Pancreas (tissue), 10 donors: ENCODE data around the gene LMX1B. TPM values are rescaled to one million over a fixed set of nuclear protein-coding genes. Genes with fewer than 3 reads are reported as not detected.
A peak's percentile ranks its signal among the peaks of the same experiment; 100 is the strongest.

Source experiments
- ATAC-seq, 4 donors: fragments of 200-7000 bp; cut with Tn5 transposase; one replicate each; pipeline versions ENCODE4 v1.8.0 to v1.9.1; 2020; ENCODE audit warnings: mild to moderate bottlenecking in 4 of 4, moderate library complexity in 4 of 4
- DNase-seq, 6 donors: peaks; one replicate each; pipeline ENCODE4 v3.0.0-alpha.2; 2020
- FAIRE-seq: peaks from 2 replicates; lab custom pipeline; 2012; peaks lifted over from hg19 to GRCh38; lab: Jason Lieb, UNC
- H3K27ac ChIP-seq, 4 donors: fragments of 200-600 bp; sonication (generic); 1 replicate in 3 of 4; 2 replicates in 1 of 4; pipeline versions ENCODE4 v1.5.0 to v1.8.0; 2020
- H3K27me3 ChIP-seq, 4 donors: fragments of 200-600 bp; one replicate each; pipeline ENCODE4 v1.8.0; 2021
- H3K36me3 ChIP-seq, 3 donors: fragments of 200-600 bp; sonication (generic) in 1 of 3; one replicate each; pipeline versions ENCODE4 v1.5.0 to v1.8.0; 2020 to 2021
- H3K4me1 ChIP-seq, 3 donors: fragments of 200-600 bp; one replicate each; pipeline ENCODE4 v1.8.0; 2021
- H3K4me3 ChIP-seq, 4 donors: fragments of 200-600 bp; sonication (generic) in 2 of 4; one replicate each; pipeline versions ENCODE4 v1.5.0 to v1.8.0; 2020 to 2021
- H3K9me3 ChIP-seq, 4 donors: fragments of 200-600 bp; one replicate each; pipeline ENCODE4 v1.8.0; 2021
- CTCF ChIP-seq, 4 donors: fragments of 200-600 bp; sonication (generic) in 3 of 4; IDR thresholded peaks; one replicate each; pipeline versions ENCODE4 v1.5.0 to v1.8.0; 2021; ENCODE audit warnings: antibody characterized with exemption in 4 of 4
- WGBS, 2 donors: extraction: QIAGEN DNeasy Blood & Tissue Kit; methylation state at CpG; one replicate each; pipeline ENCODE4 v1.1.7; 2013; 5-methylcytosine and 5-hydroxymethylcytosine counted together
- intact Hi-C, 3 donors: fragments of 100-400 bp; cut with DNase I; formaldehyde crosslinking; loops; one replicate each; pipeline versions ENCODE4 v1.11.1 to v1.14.2; 2022
- polyA plus RNA-seq, 2 donors: library from polyadenylated mRNA; stranded (reverse); fragments of 200-250 nt; gene quantifications; one replicate each; pipeline ENCODE4 v1.2.3, GENCODE V29; 2013
- total RNA-seq, 6 donors: library from RNA; stranded (reverse); fragmentation: NEBNext Ultra II Directional in 4 of 6; extraction: Animal tissue kit (Norgen Biotek cat#: 25700) in 4 of 6; gene quantifications; one replicate each; pipeline versions ENCODE4 v1.2.1 to v1.2.4, GENCODE V29; 2021 to 2023
- donor health status: healthy with polysubstance abuse.
- donor health status: DM: no; HTN: no; CAD: no; lungs with moderate emphysema.
- donor health status: DM: no; HTN: no; CAD: no.
- donor health status: control.
- donor health status: control.
- donor health status: Bipolar disorder and iron deficiency.
- donor health status: DM: yes; HTN: yes; CAD: no.
- donor health status: DM: no; HTN: no; CAD: no.
- donor health status: DM: no; HTN: no; CAD: no.
- donor health status: DM: yes; HTN: yes; CAD: no.

LMX1B gene
- total and polyA plus RNA-seq, 8 donors = 0.05 to 1.2 (median 0.46) TPM

GRCh38 chr9:126721564-126721981 is 107.8 kb downstream of the LMX1B start:
- no peaks in the 10 kb centered on the region for H3K4me1 ChIP-seq
- intact Hi-C loops = no loop called here

GRCh38 chr9:126722252-126722921 is 108.7 kb downstream of the LMX1B start:
- ATAC-seq = peak; percentile 87 to 95 (median 90)
- Histone ChIP-seq H3K36me3 (no peaks in the 10 kb centered on the region), H3K4me1 (no peaks in the 10 kb centered on the region), H3K9me3 (no peaks in the 10 kb centered on the region), H3K4me3 (peak overlapping the region; percentile 72 to 79 (median 78)), H3K27me3 (no peaks in the 10 kb centered on the region), H3K27ac (peak overlapping the region; percentile 3 to 80 (median 53))
- intact Hi-C loops = no loop called here
- no peak for FAIRE-seq
- 2 to 3% methylated on average over 37 to 45 of the region's 45 CpGs for WGBS, 2 donors
- TF ChIP-seq CTCF (IDR thresholded peaks at IDR 0.05) = no peak
- DNase-seq = peak; percentile 66 to 89 (median 86)

More at GRCh38 chr9:126721564-126721981, 107.8 kb downstream of the LMX1B start:
- H3K27ac ChIP-seq = peak overlapping the region in 1 of 4 donors; percentile 80
- WGBS, 2 donors = 90 to 100% methylated on average over 4 of the region's 4 CpGs
- no peak overlapping the region for H3K4me3 ChIP-seq
- H3K36me3 ChIP-seq = no peaks in the 10 kb centered on the region
- DNase-seq (no peak), FAIRE-seq (no peak), ATAC-seq (no peak)
- TF ChIP-seq CTCF (IDR thresholded peaks at IDR 0.05) = no peak
- no peaks in the 10 kb centered on the region for H3K9me3 ChIP-seq
- H3K27me3 ChIP-seq = no peaks in the 10 kb centered on the region

- peak; percentile 43 to 57 (median 46) for ATAC-seq
- peak overlapping the region; percentile 72 to 79 (median 78) for H3K4me3 ChIP-seq
- no peak for FAIRE-seq
- no peaks in the 10 kb centered on the region for H3K4me1 ChIP-seq
- peak in 5 of 6 donors; percentile 13 to 71 (median 49) for DNase-seq
- intact Hi-C loops = no loop called here
- TF ChIP-seq CTCF (IDR thresholded peaks at IDR 0.05) = no peak
- no peaks in the 10 kb centered on the region for H3K9me3 ChIP-seq
- no peaks in the 10 kb centered on the region for H3K36me3 ChIP-seq
- H3K27me3 ChIP-seq = no peaks in the 10 kb centered on the region
- WGBS, 2 donors = 5% methylated on average over 45 to 68 of the region's 68 CpGs
- peak overlapping the region; percentile 3 to 80 (median 53) for H3K27ac ChIP-seq
These were observed 109.4 kb downstream of the LMX1B start for GRCh38 chr9:126722922-126723806.

- Histone ChIP-seq H3K27me3 (no peaks in the 10 kb centered on the region), H3K9me3 (no peaks in the 10 kb centered on the region), H3K4me3 (peak overlapping the region in 1 of 4 donors; percentile 72), H3K36me3 (no peaks in the 10 kb centered on the region), H3K4me1 (no peaks in the 10 kb centered on the region), H3K27ac (no peak overlapping the region)
- DNase-seq = no peak
- TF ChIP-seq CTCF (IDR thresholded peaks at IDR 0.05) = no peak
- ATAC-seq = no peak
- 43 to 46% methylated on average over 14 of the region's 14 CpGs for WGBS, 2 donors
- FAIRE-seq = no peak
- intact Hi-C loops = no loop called here
These were observed 110.1 kb downstream of the LMX1B start for GRCh38 chr9:126723807-126724172.
